Left ventricle myocardium inferior (tissue), 1 donor: ENCODE results near the gene ALPI. TPM values are rescaled to one million over a fixed set of nuclear protein-coding genes. Genes with fewer than 3 reads are reported as not detected.
A peak's percentile ranks its signal among the peaks of the same experiment; 100 is the strongest.

Experiments used
- DNase-seq: peaks from one replicate; pipeline ENCODE4 v3.0.0-alpha.2; 2020
- H3K27ac ChIP-seq: fragments of 200-600 bp; replicated peaks from 2 replicates; pipeline ENCODE4 v1.8.0; 2021
- H3K27me3 ChIP-seq: fragments of 200-600 bp; 2 replicates; pipeline ENCODE4 v1.8.0; 2021; ENCODE audit warnings: low read depth
- H3K36me3 ChIP-seq: fragments of 200-600 bp; 2 replicates; pipeline ENCODE4 v1.8.0; 2021
- H3K4me1 ChIP-seq: fragments of 200-600 bp; 2 replicates; pipeline ENCODE4 v1.8.0; 2021
- H3K4me3 ChIP-seq: fragments of 200-600 bp; 2 replicates; pipeline ENCODE4 v1.8.0; 2021; ENCODE audit warnings: mild to moderate bottlenecking, moderate library complexity
- H3K9me3 ChIP-seq: fragments of 200-600 bp; replicated peaks from 2 replicates; pipeline ENCODE4 v1.8.0; 2021
- intact Hi-C: fragments of 100-400 bp; cut with micrococcal nuclease; formaldehyde crosslinking; loops from one replicate; pipeline ENCODE4 v1.11.0; 2022
- total RNA-seq: library from RNA; stranded (reverse); fragmentation: NEBNext Ultra II Directional; extraction: Animal tissue kit (Norgen Biotek cat#: 25700); gene quantifications from one replicate; pipeline ENCODE4 v1.2.1, GENCODE V29; 2021
- TF ChIP-seq, protein P1 (sequence below): fragments of 200-600 bp; IDR thresholded peaks from 2 replicates; pipeline ENCODE4 v1.8.0; 2021; ENCODE audit warnings: antibody characterized with exemption, mild to moderate bottlenecking, borderline replicate concordance
- donor health status: DM: no; HTN: yes; CAD: no; lungs with severe emphysema.

Gene ALPI
- total RNA-seq, 1 donor from 2014 or later, result not detected

DNA sequence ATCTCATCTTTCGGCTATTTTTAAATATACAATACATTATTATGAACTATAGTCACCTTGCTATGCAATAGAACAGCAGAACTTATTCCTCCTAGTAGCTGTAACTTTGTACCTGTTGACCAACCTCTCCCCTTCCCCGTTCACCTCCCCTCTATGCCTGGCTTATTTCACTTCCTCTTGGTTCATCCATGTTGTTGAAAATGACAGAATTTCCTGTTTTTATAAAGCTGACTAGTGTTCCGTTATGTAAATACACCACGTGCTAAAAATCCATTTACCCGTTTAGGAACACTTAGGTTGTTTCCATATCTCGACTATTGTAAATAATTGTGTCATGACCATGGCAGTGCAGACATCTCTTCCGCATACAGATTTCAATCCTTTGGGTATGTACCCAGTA is 10.3 kb downstream of the ALPI start:
- Histone ChIP-seq H3K9me3 (peaks cover 4% of the 10 kb centered on the region), H3K4me3 (no peak overlapping the region), H3K4me1 (no peaks in the 10 kb centered on the region), H3K27me3 (peaks cover 58% of the 10 kb centered on the region), H3K36me3 (no peaks in the 10 kb centered on the region), H3K27ac (no peak overlapping the region)
- no peak for DNase-seq
- TF ChIP-seq, protein P1, sequence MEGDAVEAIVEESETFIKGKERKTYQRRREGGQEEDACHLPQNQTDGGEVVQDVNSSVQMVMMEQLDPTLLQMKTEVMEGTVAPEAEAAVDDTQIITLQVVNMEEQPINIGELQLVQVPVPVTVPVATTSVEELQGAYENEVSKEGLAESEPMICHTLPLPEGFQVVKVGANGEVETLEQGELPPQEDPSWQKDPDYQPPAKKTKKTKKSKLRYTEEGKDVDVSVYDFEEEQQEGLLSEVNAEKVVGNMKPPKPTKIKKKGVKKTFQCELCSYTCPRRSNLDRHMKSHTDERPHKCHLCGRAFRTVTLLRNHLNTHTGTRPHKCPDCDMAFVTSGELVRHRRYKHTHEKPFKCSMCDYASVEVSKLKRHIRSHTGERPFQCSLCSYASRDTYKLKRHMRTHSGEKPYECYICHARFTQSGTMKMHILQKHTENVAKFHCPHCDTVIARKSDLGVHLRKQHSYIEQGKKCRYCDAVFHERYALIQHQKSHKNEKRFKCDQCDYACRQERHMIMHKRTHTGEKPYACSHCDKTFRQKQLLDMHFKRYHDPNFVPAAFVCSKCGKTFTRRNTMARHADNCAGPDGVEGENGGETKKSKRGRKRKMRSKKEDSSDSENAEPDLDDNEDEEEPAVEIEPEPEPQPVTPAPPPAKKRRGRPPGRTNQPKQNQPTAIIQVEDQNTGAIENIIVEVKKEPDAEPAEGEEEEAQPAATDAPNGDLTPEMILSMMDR, result no peak
- intact Hi-C loops, result no loop called here

DNA sequence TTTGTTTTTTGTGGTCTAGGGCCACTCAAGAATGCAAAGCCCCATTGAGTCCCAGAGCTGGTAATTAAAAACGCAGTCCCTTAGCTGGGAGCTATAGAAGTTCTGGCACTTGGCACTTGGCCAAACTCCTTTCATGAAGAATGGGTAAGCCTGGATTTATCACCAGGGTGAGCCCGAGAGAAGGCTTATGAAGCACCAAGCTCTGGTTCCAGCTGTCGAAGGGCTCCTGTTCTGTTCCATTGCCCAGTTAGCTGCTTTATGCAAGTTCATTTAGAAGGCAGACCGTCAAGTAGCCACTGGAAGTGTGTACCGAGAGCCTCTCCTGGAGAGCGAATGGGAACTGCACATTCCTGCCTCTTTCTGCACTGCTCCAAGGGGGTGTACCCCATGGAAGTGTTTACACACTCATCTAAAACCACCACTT is 17.5 kb downstream of the ALPI start:
- intact Hi-C loops, result no loop called here
- no peak for DNase-seq
- H3K4me1 ChIP-seq, result no peaks in the 10 kb centered on the region
- H3K4me3 ChIP-seq, result no peak overlapping the region
- peaks cover 10% of the 10 kb centered on the region for H3K9me3 ChIP-seq
- TF ChIP-seq, protein P1, result no peak
- H3K27me3 ChIP-seq, result peaks cover 85% of the 10 kb centered on the region
- H3K27ac ChIP-seq, result no peak overlapping the region
- no peaks in the 10 kb centered on the region for H3K36me3 ChIP-seq

DNA sequence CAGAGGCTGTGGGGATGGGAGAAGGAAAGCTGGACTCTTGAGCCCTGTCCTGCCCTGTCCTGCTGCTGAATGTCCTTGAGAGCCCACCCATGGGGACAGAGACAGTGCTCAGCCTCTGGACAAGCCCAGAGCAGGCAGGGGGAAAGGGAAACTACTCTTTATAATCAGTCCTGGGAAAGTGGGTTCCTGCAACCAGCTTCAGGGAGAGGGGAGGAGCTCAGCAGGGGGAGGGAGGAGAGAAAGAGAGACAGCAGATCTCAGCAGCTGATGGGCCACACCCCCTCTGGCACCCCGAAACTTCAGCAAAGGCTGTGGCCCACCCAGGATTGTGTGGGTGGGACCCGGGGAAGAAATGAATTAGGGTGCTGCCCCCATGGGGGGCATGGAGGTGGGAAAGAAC is 20.1 kb downstream of the ALPI start:
- Histone ChIP-seq H3K9me3 (peaks cover 10% of the 10 kb centered on the region), H3K4me1 (no peaks in the 10 kb centered on the region), H3K4me3 (no peak overlapping the region), H3K27ac (no peak overlapping the region), H3K27me3 (peaks cover 90% of the 10 kb centered on the region), H3K36me3 (no peaks in the 10 kb centered on the region)
- DNase-seq, result peak; percentile 3
- TF ChIP-seq, protein P1, result no peak
- intact Hi-C loops, result no loop called here

DNA sequence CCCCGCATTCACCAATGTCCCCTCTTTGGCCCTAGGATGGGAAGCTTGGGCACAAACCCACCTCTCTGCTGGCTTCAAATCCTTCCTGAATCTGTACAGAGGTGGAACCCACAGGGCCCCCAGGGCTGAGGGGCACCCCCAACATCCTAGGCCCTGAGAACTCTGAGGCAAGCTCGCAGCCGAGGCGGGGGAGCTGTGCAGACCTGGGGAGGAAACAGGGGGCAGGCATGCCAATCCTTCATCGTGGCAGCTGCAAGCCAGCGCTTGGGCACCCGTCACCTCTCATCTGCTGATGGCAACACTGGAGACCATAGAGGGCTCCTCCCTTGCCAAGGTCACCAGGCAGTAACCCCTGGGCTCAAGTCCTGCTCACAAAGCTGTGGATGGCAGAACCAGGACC is 20.8 kb downstream of the ALPI start:
- DNase-seq, result no peak
- H3K4me3 ChIP-seq, result no peak overlapping the region
- TF ChIP-seq, protein P1, result no peak
- H3K27ac ChIP-seq, result no peak overlapping the region
- no peaks in the 10 kb centered on the region for H3K4me1 ChIP-seq
- H3K36me3 ChIP-seq, result no peaks in the 10 kb centered on the region
- H3K27me3 ChIP-seq, result peaks cover 96% of the 10 kb centered on the region
- intact Hi-C loops, result no loop called here
- H3K9me3 ChIP-seq, result peaks cover 8% of the 10 kb centered on the region

DNA sequence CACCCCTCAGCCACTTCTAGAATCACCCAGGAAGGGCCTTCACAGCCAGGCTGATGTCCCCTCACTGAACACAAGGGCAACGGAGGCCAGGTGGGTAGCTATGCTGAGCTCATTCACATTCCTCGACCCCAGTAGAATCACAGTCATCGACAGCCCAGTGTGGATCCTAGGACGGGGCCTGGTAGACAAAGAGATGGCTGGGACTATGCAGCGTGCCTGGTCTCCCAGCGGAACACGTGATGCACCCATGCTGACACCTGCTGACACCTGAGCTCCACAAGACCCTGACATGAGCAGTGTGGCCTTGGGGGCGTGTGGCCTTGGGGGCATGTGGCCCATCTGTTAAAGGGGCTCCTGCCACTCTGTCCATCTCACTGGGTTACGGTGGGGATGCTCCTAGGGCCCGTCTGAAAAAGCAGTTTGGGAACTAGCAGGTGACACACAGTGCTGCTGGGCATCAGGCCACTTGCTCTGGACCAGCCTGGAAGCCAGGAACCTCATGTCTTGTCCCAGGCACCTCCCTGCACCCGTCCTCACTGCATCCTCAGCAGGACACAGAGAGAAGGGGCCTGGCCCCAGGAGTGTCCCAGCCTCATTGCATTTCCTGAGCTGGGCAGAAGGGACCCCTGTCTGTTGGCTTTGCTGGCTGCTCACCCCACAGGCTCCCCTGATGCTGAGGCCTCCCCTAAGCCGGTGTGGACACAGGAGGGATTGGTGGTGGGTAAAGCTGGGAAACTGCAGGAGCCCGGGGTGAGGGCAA is 22.0 kb downstream of the ALPI start:
- no peak for DNase-seq
- no peaks in the 10 kb centered on the region for H3K4me1 ChIP-seq
- TF ChIP-seq, protein P1, result no peak
- peaks cover 96% of the 10 kb centered on the region for H3K27me3 ChIP-seq
- intact Hi-C loops, result no loop called here
- H3K27ac ChIP-seq, result no peak overlapping the region
- no peaks in the 10 kb centered on the region for H3K9me3 ChIP-seq
- H3K4me3 ChIP-seq, result no peak overlapping the region
- H3K36me3 ChIP-seq, result no peaks in the 10 kb centered on the region
